ENCODE data around the gene TCIRG1. TPM values are rescaled to one million over a fixed set of nuclear protein-coding genes. Genes with fewer than 3 reads are reported as not detected.

The TCIRG1 gene
- total RNA-seq, 1 experiment from 2014 or later = 158 TPM

DNA sequence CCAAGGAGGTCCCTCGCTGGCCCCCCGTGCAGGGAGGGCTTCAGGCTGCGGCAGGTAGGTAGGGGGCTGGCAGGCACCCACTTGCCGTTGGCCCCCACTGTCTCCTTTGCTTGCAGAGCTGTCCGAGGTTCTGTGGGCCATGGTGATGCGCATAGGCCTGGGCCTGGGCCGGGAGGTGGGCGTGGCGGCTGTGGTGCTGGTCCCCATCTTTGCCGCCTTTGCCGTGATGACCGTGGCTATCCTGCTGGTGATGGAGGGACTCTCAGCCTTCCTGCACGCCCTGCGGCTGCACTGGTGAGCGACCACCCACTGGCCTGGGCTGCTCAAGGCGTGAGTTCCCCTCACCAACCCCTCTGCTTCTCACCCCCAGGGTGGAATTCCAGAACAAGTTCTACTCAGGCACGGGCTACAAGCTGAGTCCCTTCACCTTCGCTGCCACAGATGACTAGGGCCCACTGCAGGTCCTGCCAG lies 11.6 kb downstream of the TCIRG1 start:
- DNase-seq (ENCODE audit: low read depth, low spot score) = no peak

More for the DNA sequence above, 11.6 kb downstream of the TCIRG1 start:
- no peak for TF ChIP-seq TCF7L2 (IDR thresholded peaks at IDR 0.05; ENCODE audit: low read depth, low read length)
- TF ChIP-seq POLR2AphosphoS5 (IDR thresholded peaks at IDR 0.05; ENCODE audit: low read depth, low read length) = no peak
- TF ChIP-seq REST (IDR thresholded peaks at IDR 0.05; ENCODE audit: insufficient read depth in 1 of 2, low read depth in 2 of 2, low read length in 1 of 2) = no peak
- TF ChIP-seq CTCF (IDR thresholded peaks at IDR 0.05) = no peak
- TF ChIP-seq SIN3A (IDR thresholded peaks at IDR 0.05; ENCODE audit: borderline replicate concordance, insufficient read depth, low read depth, low read length) = no peak
- in situ Hi-C loops (cut with HindIII; ENCODE audit: low pct_unique_long_range_greater_than_20kb, low sequenced_read_pairs) = no loop called here
- Histone ChIP-seq H3K4me3 (ENCODE audit: low read depth in 2 of 2, low read length in 2 of 2) (no peak overlapping the region), H3K9me3 (ENCODE audit: control insufficient read depth, insufficient read depth, low read depth, low read length) (no peaks in the 10 kb centered on the region), H3K36me3 (ENCODE audit: control insufficient read depth, insufficient read depth, low read length) (no peaks in the 10 kb centered on the region), H3K27me3 (ENCODE audit: control insufficient read depth, insufficient read depth, low read length) (no peaks in the 10 kb centered on the region), H3K27ac (ENCODE audit: low read length) (no peak overlapping the region), H3K4me1 (ENCODE audit: control insufficient read depth, insufficient read depth, low read length) (no peaks in the 10 kb centered on the region; the same call in 1 of the 2 replicates)
- no peak for ATAC-seq
- ChIA-PET CTCF (interaction anchor here (0.6 kb wide), 1 partner anchor 423 kb away, joined by 3 read pairs; no protein-coding TSS in a partner anchor), POLR2A (no interaction called here)
- TSS peak; percentile 36 for BruUV-seq (replicated peaks)
- intact Hi-C loops (cut with micrococcal nuclease; ENCODE audit: unreplicated experiment) = no loop called here

All from Panc1 (cell line).